IMR-90 (cell line): ENCODE results near the gene KDR. TPM values are rescaled to one million over a fixed set of nuclear protein-coding genes. Genes with fewer than 3 reads are reported as not detected.
A peak's percentile ranks its signal among the peaks of the same experiment; 100 is the strongest.

Experiments used
- ATAC-seq: fragments of 200-7000 bp; cut with Tn5 transposase; 2 replicates; pipeline ENCODE4 v1.9.1; 2020; ENCODE audit warnings: low read depth, mild to moderate bottlenecking, moderate library complexity
- BruUV-seq: library from RNA; stranded (reverse); fragments of 400-500 nt; replicated peaks from 2 replicates; lab custom pipeline; 2021; lab: Mats Ljungman, UMichigan
- CTCF ChIA-PET: fragments of 300-600 bp; formaldehyde crosslinking; extraction: SDS; loops from one replicate; lab custom pipeline; 2021; ENCODE audit warnings: antibody characterized with exemption; lab: Yijun Ruan, JAX
- POLR2A ChIA-PET: fragments of 300-600 bp; sonication (Branson Sonifier 250); formaldehyde crosslinking; loops from one replicate; lab custom pipeline; 2022; ENCODE audit warnings: antibody characterized with exemption; ENCODE audit not compliant: unreplicated experiment; lab: Charles Lee
- DNase-seq: peaks from one replicate; pipeline ENCODE4 v3.0.0; 2013
- H2AFZ ChIP-seq: replicated peaks from 2 replicates; pipeline ENCODE3; 2013; ENCODE audit warnings: low read length, mild to moderate bottlenecking; ENCODE audit not compliant: poor library complexity
- H2AK5ac ChIP-seq: 2 replicates; pipeline ENCODE4 v1.6.1; 2013; ENCODE audit warnings: low read depth, low read length, inconsistent platforms
- H2AK9ac ChIP-seq: replicated peaks from 2 replicates; pipeline ENCODE3; 2013; ENCODE audit warnings: mild to moderate bottlenecking, low read depth, low read length, moderate library complexity; ENCODE audit not compliant: poor library complexity
- H2BK120ac ChIP-seq: 2 replicates; pipeline ENCODE4 v1.6.1; 2013; ENCODE audit warnings: low read depth, low read length, inconsistent platforms
- H2BK15ac ChIP-seq: 3 replicates; pipeline ENCODE4 v1.6.1; 2013; ENCODE audit warnings: low read depth, low read length, inconsistent platforms
- H2BK20ac ChIP-seq: 2 replicates; pipeline ENCODE4 v1.6.1; 2013; ENCODE audit warnings: low read depth, mild to moderate bottlenecking, inconsistent platforms, low read length, moderate library complexity
- H2BK5ac ChIP-seq: 2 replicates; pipeline ENCODE4 v1.6.1; 2013; ENCODE audit warnings: mild to moderate bottlenecking, low read depth, low read length, inconsistent platforms; ENCODE audit not compliant: poor library complexity, severe bottlenecking
- H3K14ac ChIP-seq: replicated peaks from 2 replicates; pipeline ENCODE4 v1.6.1; 2013; ENCODE audit warnings: low read depth, low read length, inconsistent platforms
- H3K18ac ChIP-seq: 2 replicates; pipeline ENCODE4 v1.6.1; 2013; ENCODE audit warnings: low read depth, low read length, control low read depth
- H3K23ac ChIP-seq: 2 replicates; pipeline ENCODE4 v1.6.1; 2013; ENCODE audit warnings: low read depth, low read length, inconsistent platforms
- H3K27ac ChIP-seq: 2 replicates; pipeline ENCODE4 v1.5.1; 2013; ENCODE audit warnings: mild to moderate bottlenecking, control low read depth, low read length; ENCODE audit not compliant: insufficient read depth
- H3K27me3 ChIP-seq: 2 replicates; pipeline ENCODE4 v1.6.1; 2013; ENCODE audit warnings: low read length; ENCODE audit not compliant: control insufficient read depth, insufficient read depth
- H3K36me3 ChIP-seq: 2 replicates; pipeline ENCODE4 v1.6.1; 2013; ENCODE audit warnings: low read length, mixed read lengths; ENCODE audit not compliant: control insufficient read depth, insufficient read depth
- H3K4ac ChIP-seq: 2 replicates; pipeline ENCODE4 v1.6.1; 2013; ENCODE audit warnings: low read depth, low read length, inconsistent platforms
- H3K4me1 ChIP-seq: 2 replicates; pipeline ENCODE4 v1.6.1; 2013; ENCODE audit warnings: low read length, mixed read lengths; ENCODE audit not compliant: control insufficient read depth, insufficient read depth
- H3K4me2 ChIP-seq: 2 replicates; pipeline ENCODE4 v1.6.1; 2013; ENCODE audit warnings: low read depth, mild to moderate bottlenecking, control low read depth, low read length, moderate library complexity
- H3K4me3 ChIP-seq: 2 replicates; pipeline ENCODE4 v1.5.1; 2013; ENCODE audit warnings: low read depth, mild to moderate bottlenecking, control low read depth, low read length, moderate library complexity; ENCODE audit not compliant: insufficient read depth
- H3K56ac ChIP-seq: 2 replicates; pipeline ENCODE4 v1.6.1; 2013; ENCODE audit warnings: low read length, inconsistent platforms; ENCODE audit not compliant: insufficient read depth; ENCODE audit errors: extremely low read depth
- H3K79me1 ChIP-seq, 2 experiments: 2 replicates each; pipeline ENCODE4 v1.6.1; 2013; ENCODE audit warnings: low read length in 2 of 2, inconsistent platforms in 1 of 2, low read depth in 1 of 2
- H3K9ac ChIP-seq: 2 replicates; pipeline ENCODE4 v1.6.1; 2013; ENCODE audit warnings: low read depth, low read length, control low read depth
- H3K9me1 ChIP-seq: 2 replicates; pipeline ENCODE4 v1.6.1; 2013; ENCODE audit warnings: low read length, inconsistent platforms; ENCODE audit not compliant: insufficient read depth
- H3K9me3 ChIP-seq: 2 replicates; pipeline ENCODE4 v1.6.1; 2013; ENCODE audit warnings: low read length; ENCODE audit not compliant: control insufficient read depth, insufficient read depth
- H4K20me1 ChIP-seq: 2 replicates; pipeline ENCODE4 v1.6.1; 2013; ENCODE audit warnings: low read length, inconsistent platforms; ENCODE audit not compliant: insufficient read depth
- H4K5ac ChIP-seq: 2 replicates; pipeline ENCODE4 v1.6.1; 2013; ENCODE audit warnings: mild to moderate bottlenecking, low read depth, low read length, control low read depth
- H4K8ac ChIP-seq, 2 experiments: 2 replicates each; pipeline ENCODE4 v1.6.1; 2013; ENCODE audit warnings: low read depth in 2 of 2, low read length in 2 of 2, control low read depth in 1 of 2, inconsistent platforms in 1 of 2
- H4K91ac ChIP-seq: 2 replicates; pipeline ENCODE4 v1.6.1; 2013; ENCODE audit warnings: low read depth, low read length, inconsistent platforms; ENCODE audit not compliant: insufficient read depth
- CHD1 ChIP-seq: IDR thresholded peaks from 2 replicates; pipeline ENCODE4 v1.6.1; 2012; ENCODE audit warnings: low read depth, low read length, improper control_type of control experiment
- MXI1 ChIP-seq: IDR thresholded peaks from 2 replicates; pipeline ENCODE4 v1.6.1; 2012; ENCODE audit warnings: low read depth, mild to moderate bottlenecking, low read length, moderate library complexity, borderline replicate concordance
- NFE2L2 ChIP-seq: fragments of 150-350 bp; IDR thresholded peaks from 2 replicates; pipeline ENCODE4 v1.6.1; 2016; ENCODE audit warnings: low read depth, mild to moderate bottlenecking, low read length
- RAD21 ChIP-seq: IDR thresholded peaks from 2 replicates; pipeline ENCODE4 v1.6.1; 2012; ENCODE audit warnings: low read length, improper control_type of control experiment
- RCOR1 ChIP-seq: IDR thresholded peaks from 2 replicates; pipeline ENCODE4 v1.6.1; 2012; ENCODE audit warnings: mild to moderate bottlenecking, low read length, improper control_type of control experiment; ENCODE audit not compliant: insufficient replicate concordance
- RFX5 ChIP-seq: IDR thresholded peaks from 2 replicates; pipeline ENCODE4 v1.8.0; 2012; ENCODE audit warnings: low read depth, mild to moderate bottlenecking, low read length, moderate library complexity
- SMC3 ChIP-seq: fragments of 150-350 bp; IDR thresholded peaks from 2 replicates; pipeline ENCODE4 v1.6.1; 2016; ENCODE audit warnings: low read depth, mild to moderate bottlenecking, antibody characterized with exemption, low read length, moderate library complexity
- WGBS, 2 experiments: methylation state at CpG; one replicate each; pipeline versions ENCODE4 v1.1.5 to v1.1.7; 2013; ENCODE audit warnings: missing lambda C conversion rate in 2 of 2; ENCODE audit not compliant: insufficient read length in 1 of 2; ENCODE audit errors: extremely low coverage in 2 of 2; 5-methylcytosine and 5-hydroxymethylcytosine counted together
- dilution Hi-C: fragments of 300-500 bp; cut with HindIII; formaldehyde crosslinking; loops from one replicate; pipeline ENCODE4 v1.14.3; 2018; ENCODE audit warnings: low sequenced_read_pairs; ENCODE audit not compliant: unreplicated experiment
- in situ Hi-C: fragments of 300-500 bp; cut with MboI; formaldehyde crosslinking; loops from 3 replicates; pipeline ENCODE4 v1.14.3; 2019; ENCODE audit warnings: low sequenced_read_pairs, inconsistent platforms, mixed read lengths
- intact Hi-C: fragments of 100-400 bp; cut with micrococcal nuclease; formaldehyde crosslinking; loops from 2 replicates; pipeline ENCODE4 v1.10.0; 2022
- polyA plus RNA-seq, 3 experiments: library from polyadenylated mRNA; depleted of rRNA; stranded (reverse); fragments of >200 nt; gene quantifications; 2 replicates each; pipeline ENCODE4 v1.2.3, GENCODE V29; 2012; ENCODE audit warnings: low replicate concordance in 1 of 3
- total RNA-seq: library from RNA; depleted of rRNA; stranded (reverse); fragments of >200 nt; gene quantifications from 2 replicates; pipeline ENCODE4 v1.2.3, GENCODE V29; 2012
- TF ChIP-seq, protein P1 (sequence below): fragments of 150-350 bp; IDR thresholded peaks from 2 replicates; pipeline ENCODE4 v1.6.1; 2017; ENCODE audit warnings: mild to moderate bottlenecking, antibody characterized with exemption, low read length, low read depth
- TF ChIP-seq, protein P2 (sequence below): conservative IDR thresholded peaks from 2 replicates; pipeline ENCODE4 v1.5.1; 2012; ENCODE audit warnings: mild to moderate bottlenecking, low read depth, low read length, improper control_type of control experiment

Gene KDR
- total and polyA plus RNA-seq, 2 of the 4 experiments (the other 2 are of a cell fraction), result not detected

DNA sequence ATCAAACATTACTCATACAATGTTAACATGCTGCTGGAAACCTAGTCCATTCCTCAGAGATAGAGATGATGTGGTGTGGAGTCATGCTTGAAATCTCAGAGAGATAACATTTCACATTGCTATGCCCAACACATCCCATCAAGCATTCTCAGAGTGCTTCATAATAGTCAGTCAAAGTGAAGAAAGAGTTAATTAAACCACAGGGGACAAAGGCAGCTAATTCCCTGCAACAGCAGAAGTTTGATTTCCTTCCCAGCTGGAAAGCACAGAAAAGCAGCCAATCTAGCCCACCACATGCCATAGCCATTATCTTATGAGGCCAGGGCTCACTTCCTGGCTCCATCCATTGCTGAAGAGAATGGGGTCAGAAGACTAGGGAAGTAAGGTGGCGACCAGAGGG lies 8.9 kb downstream of the KDR start:
- intact Hi-C loops (no loop called here), in situ Hi-C loops (no loop called here), dilution Hi-C loops (no loop called here)
- no peak overlapping the region for H4K91ac ChIP-seq
- no peak overlapping the region for H3K27ac ChIP-seq
- ChIA-PET CTCF (no interaction called here), POLR2A (no interaction called here)
- no peaks in the 10 kb centered on the region for H3K36me3 ChIP-seq
- H3K9me1 ChIP-seq, result no peaks in the 10 kb centered on the region
- WGBS, 2 experiments, result no CpG with 5 or more reads among the region's 1 CpG
- H2AFZ ChIP-seq, result no peak overlapping the region
- H3K4me1 ChIP-seq, result no peaks in the 10 kb centered on the region
- TF ChIP-seq RAD21, result no peak
- TF ChIP-seq, protein P1, sequence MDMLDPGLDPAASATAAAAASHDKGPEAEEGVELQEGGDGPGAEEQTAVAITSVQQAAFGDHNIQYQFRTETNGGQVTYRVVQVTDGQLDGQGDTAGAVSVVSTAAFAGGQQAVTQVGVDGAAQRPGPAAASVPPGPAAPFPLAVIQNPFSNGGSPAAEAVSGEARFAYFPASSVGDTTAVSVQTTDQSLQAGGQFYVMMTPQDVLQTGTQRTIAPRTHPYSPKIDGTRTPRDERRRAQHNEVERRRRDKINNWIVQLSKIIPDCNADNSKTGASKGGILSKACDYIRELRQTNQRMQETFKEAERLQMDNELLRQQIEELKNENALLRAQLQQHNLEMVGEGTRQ, result no peak
- no peak for TF ChIP-seq RCOR1
- TF ChIP-seq NFE2L2, result no peak
- TF ChIP-seq RFX5, result no peak
- no peak for TF ChIP-seq CHD1
- no peak for TF ChIP-seq MXI1
- TF ChIP-seq, protein P2, sequence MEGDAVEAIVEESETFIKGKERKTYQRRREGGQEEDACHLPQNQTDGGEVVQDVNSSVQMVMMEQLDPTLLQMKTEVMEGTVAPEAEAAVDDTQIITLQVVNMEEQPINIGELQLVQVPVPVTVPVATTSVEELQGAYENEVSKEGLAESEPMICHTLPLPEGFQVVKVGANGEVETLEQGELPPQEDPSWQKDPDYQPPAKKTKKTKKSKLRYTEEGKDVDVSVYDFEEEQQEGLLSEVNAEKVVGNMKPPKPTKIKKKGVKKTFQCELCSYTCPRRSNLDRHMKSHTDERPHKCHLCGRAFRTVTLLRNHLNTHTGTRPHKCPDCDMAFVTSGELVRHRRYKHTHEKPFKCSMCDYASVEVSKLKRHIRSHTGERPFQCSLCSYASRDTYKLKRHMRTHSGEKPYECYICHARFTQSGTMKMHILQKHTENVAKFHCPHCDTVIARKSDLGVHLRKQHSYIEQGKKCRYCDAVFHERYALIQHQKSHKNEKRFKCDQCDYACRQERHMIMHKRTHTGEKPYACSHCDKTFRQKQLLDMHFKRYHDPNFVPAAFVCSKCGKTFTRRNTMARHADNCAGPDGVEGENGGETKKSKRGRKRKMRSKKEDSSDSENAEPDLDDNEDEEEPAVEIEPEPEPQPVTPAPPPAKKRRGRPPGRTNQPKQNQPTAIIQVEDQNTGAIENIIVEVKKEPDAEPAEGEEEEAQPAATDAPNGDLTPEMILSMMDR, result no peak
- TF ChIP-seq SMC3, result no peak
- ATAC-seq, result peak; percentile 42; the same call in 1 of the 2 replicates
- H3K79me1 ChIP-seq, result no peaks in the 10 kb centered on the region
- no peak overlapping the region for H2AK9ac ChIP-seq
- H2AK5ac ChIP-seq, result no peak overlapping the region
- H3K14ac ChIP-seq, result no peak overlapping the region
- no peak overlapping the region for H2BK15ac ChIP-seq
- no peaks in the 10 kb centered on the region for H4K20me1 ChIP-seq
- H3K4ac ChIP-seq, result no peak overlapping the region
- no peak overlapping the region for H2BK20ac ChIP-seq
- no peaks in the 10 kb centered on the region for H3K9me3 ChIP-seq
- no peak overlapping the region for H3K4me2 ChIP-seq
- H2BK5ac ChIP-seq, result no peak overlapping the region
- H3K23ac ChIP-seq, result no peak overlapping the region
- BruUV-seq, result no TSS peak
- no peak overlapping the region for H3K56ac ChIP-seq
- no peak for DNase-seq
- H3K18ac ChIP-seq, result no peak overlapping the region
- no peak overlapping the region for H2BK120ac ChIP-seq
- H3K4me3 ChIP-seq, result no peak overlapping the region
- no peak overlapping the region for H4K5ac ChIP-seq
- peaks cover 2% of the 10 kb centered on the region for H3K27me3 ChIP-seq
- H3K9ac ChIP-seq, result no peak overlapping the region
- H4K8ac ChIP-seq, result no peak overlapping the region
